WTC11 (cell line): ENCODE results near the gene GLRX. TPM values are rescaled to one million over a fixed set of nuclear protein-coding genes. Genes with fewer than 3 reads are reported as not detected.

Experiments
- ATAC-seq: fragments of 200-7000 bp; cut with Tn5 transposase; 2 replicates; pipeline ENCODE4 v1.10.0; 2021; ENCODE audit warnings: mild to moderate bottlenecking, moderate library complexity
- CTCF ChIA-PET: fragments of 300-600 bp; sonication (Branson Sonifier 250); formaldehyde crosslinking; loops from one replicate; lab custom pipeline; 2021; ENCODE audit warnings: antibody characterized with exemption; lab: Charles Lee
- POLR2A ChIA-PET: fragments of 350-600 bp; sonication (Branson Sonifier 250); formaldehyde crosslinking; loops from one replicate; lab custom pipeline; 2021; ENCODE audit warnings: antibody characterized with exemption; lab: Charles Lee
- DNase-seq: peaks from one replicate; pipeline ENCODE4 v3.0.0; 2021; ENCODE audit warnings: low spot score
- H3K27ac Mint-ChIP-seq: 2 replicates; pipeline ENCODE4 v1.8.0; 2021; ENCODE audit warnings: mixed read lengths
- H3K27me3 Mint-ChIP-seq: 2 replicates; pipeline ENCODE4 v1.8.0; 2021; ENCODE audit warnings: low read depth, mild to moderate bottlenecking, moderate library complexity, mixed read lengths
- H3K36me3 Mint-ChIP-seq: 2 replicates; pipeline ENCODE4 v1.8.0; 2021; ENCODE audit warnings: mixed read lengths
- H3K4me1 Mint-ChIP-seq: 2 replicates; pipeline ENCODE4 v1.8.0; 2022; ENCODE audit warnings: mixed read lengths
- H3K4me3 Mint-ChIP-seq: 2 replicates; pipeline ENCODE4 v1.8.0; 2021; ENCODE audit warnings: mild to moderate bottlenecking, moderate library complexity, mixed read lengths
- H3K9me3 Mint-ChIP-seq: 2 replicates; pipeline ENCODE4 v1.8.0; 2021; ENCODE audit warnings: mixed read lengths
- ARID4B ChIP-seq: sonication (generic); formaldehyde crosslinking; IDR thresholded peaks from 2 replicates; pipeline ENCODE4 v1.8.0; 2023; ENCODE audit warnings: missing genetic modification reagents, mild to moderate bottlenecking, borderline replicate concordance
- CDX4 ChIP-seq: fragments of 250-450 bp; sonication (Bioruptor Pico); IDR thresholded peaks from 2 replicates; pipeline ENCODE4 v1.9.0; 2021; ENCODE audit warnings: moderate library complexity, mild to moderate bottlenecking, inconsistent platforms, borderline replicate concordance
- CREB1 ChIP-seq: sonication (generic); formaldehyde crosslinking; IDR thresholded peaks from 2 replicates; pipeline ENCODE4 v1.8.0; 2023; ENCODE audit warnings: mild to moderate bottlenecking, missing genetic modification reagents
- CTCF ChIP-seq: fragments of 200-600 bp; IDR thresholded peaks from 2 replicates; pipeline ENCODE4 v1.8.0; 2022; ENCODE audit warnings: antibody characterized with exemption
- FOXP1 ChIP-seq: sonication (generic); formaldehyde crosslinking; IDR thresholded peaks from 2 replicates; pipeline ENCODE4 v1.8.0; 2022; ENCODE audit warnings: missing genetic modification reagents, mild to moderate bottlenecking, moderate library complexity, borderline replicate concordance
- JUN ChIP-seq: sonication (generic); formaldehyde crosslinking; IDR thresholded peaks from 2 replicates; pipeline ENCODE4 v1.8.0; 2023; ENCODE audit warnings: mild to moderate bottlenecking, missing genetic modification reagents
- MAX ChIP-seq: sonication (generic); formaldehyde crosslinking; IDR thresholded peaks from 2 replicates; pipeline ENCODE4 v1.8.0; 2022; ENCODE audit warnings: mild to moderate bottlenecking, missing genetic modification reagents
- MLX ChIP-seq: sonication (generic); formaldehyde crosslinking; IDR thresholded peaks from 2 replicates; pipeline ENCODE4 v1.8.1; 2023; ENCODE audit warnings: mild to moderate bottlenecking, missing genetic modification reagents, moderate library complexity
- MYBL2 ChIP-seq: sonication (generic); formaldehyde crosslinking; IDR thresholded peaks from 2 replicates; pipeline ENCODE4 v1.8.1; 2023; ENCODE audit warnings: mild to moderate bottlenecking, moderate library complexity, missing genetic modification reagents
- NR3C1 ChIP-seq: sonication (generic); formaldehyde crosslinking; conservative IDR thresholded peaks from 2 replicates; pipeline ENCODE4 v1.8.1; 2023; ENCODE audit warnings: low read depth, mild to moderate bottlenecking, missing genetic modification reagents
- OVOL2 ChIP-seq: fragments of 250-450 bp; sonication (Bioruptor Pico); IDR thresholded peaks from 2 replicates; pipeline ENCODE4 v1.9.0; 2021; ENCODE audit warnings: mild to moderate bottlenecking, borderline replicate concordance
- RORB ChIP-seq: fragments of 250-450 bp; sonication (Bioruptor Pico); IDR thresholded peaks from 2 replicates; pipeline ENCODE4 v1.9.0; 2021; ENCODE audit warnings: mild to moderate bottlenecking
- TCF7 ChIP-seq: sonication (generic); formaldehyde crosslinking; IDR thresholded peaks from 2 replicates; pipeline ENCODE4 v1.8.0; 2022; ENCODE audit warnings: mild to moderate bottlenecking, low read depth, missing genetic modification reagents, moderate library complexity
- TEAD4 ChIP-seq: sonication (generic); formaldehyde crosslinking; IDR thresholded peaks from 2 replicates; pipeline ENCODE4 v1.8.0; 2022; ENCODE audit warnings: mild to moderate bottlenecking, missing genetic modification reagents
- TP53 ChIP-seq: sonication (generic); formaldehyde crosslinking; IDR thresholded peaks from 2 replicates; pipeline ENCODE4 v1.8.1; 2023; ENCODE audit warnings: mild to moderate bottlenecking, missing genetic modification reagents
- ZBTB43 ChIP-seq: sonication (generic); formaldehyde crosslinking; IDR thresholded peaks from 2 replicates; pipeline ENCODE4 v1.8.1; 2023; ENCODE audit warnings: mild to moderate bottlenecking, missing genetic modification reagents
- ZMAT4 ChIP-seq: fragments of 250-450 bp; sonication (Bioruptor Pico); IDR thresholded peaks from 2 replicates; pipeline ENCODE4 v1.9.0; 2021; ENCODE audit warnings: mild to moderate bottlenecking
- ZNF281 ChIP-seq: sonication (generic); formaldehyde crosslinking; IDR thresholded peaks from 2 replicates; pipeline ENCODE4 v1.8.0; 2023; ENCODE audit warnings: mild to moderate bottlenecking, missing genetic modification reagents
- ZNF416 ChIP-seq: fragments of 250-450 bp; sonication (Bioruptor Pico); IDR thresholded peaks from 2 replicates; pipeline ENCODE4 v1.9.0; 2021; ENCODE audit warnings: mild to moderate bottlenecking, inconsistent platforms
- total RNA-seq: library from RNA; stranded (reverse); gene quantifications from 3 replicates; pipeline ENCODE4 v1.2.3, GENCODE V29; 2021

GLRX gene
- total RNA-seq, 1 experiment from 2014 or later, result 15.9 TPM

- Mint-ChIP-seq H3K4me3 (no peak overlapping the region), H3K36me3 (no peaks in the 10 kb centered on the region), H3K4me1 (peaks cover 7% of the 10 kb centered on the region; the same call in 1 of the 2 replicates), H3K27ac (no peak overlapping the region), H3K9me3 (no peaks in the 10 kb centered on the region), H3K27me3 (no peaks in the 10 kb centered on the region; the same call in 1 of the 2 replicates)
- ChIA-PET CTCF (interaction anchor here (0.6 to 1.2 kb wide), 3 partner anchors 56 to 108 kb away, joined by 4 to 6 read pairs (median 4); no protein-coding TSS in a partner anchor), POLR2A (interaction anchor here (0.6 to 0.7 kb wide), 2 partner anchors 13 to 65 kb away, joined by 3 to 4 read pairs; no protein-coding TSS in a partner anchor)
- TF ChIP-seq TEAD4 (CRISPR knock-in tag) (no peak), MAX (CRISPR knock-in tag) (no peak), MLX (CRISPR knock-in tag) (no peak), TCF7 (CRISPR knock-in tag) (no peak), MYBL2 (no peak), ZNF416 (no peak), FOXP1 (CRISPR knock-in tag) (no peak), CDX4 (no peak), CTCF (no peak), CREB1 (CRISPR knock-in tag) (no peak), ZMAT4 (CRISPR knock-in tag) (no peak), ZBTB43 (no peak), ARID4B (CRISPR knock-in tag) (no peak), NR3C1 (CRISPR knock-in tag) (no peak), RORB (no peak), ZNF281 (CRISPR knock-in tag) (no peak), JUN (CRISPR knock-in tag) (no peak), OVOL2 (CRISPR knock-in tag) (no peak), TP53 (CRISPR knock-in tag) (no peak)
- no peak for DNase-seq
- no peak for ATAC-seq
These were observed 43.7 kb downstream of the GLRX start for GRCh38 chr5:95778713-95779436.
